OCI-LY7 (cell line): Measurements from ENCODE around the gene LCNL1.
A peak's percentile ranks its signal among the peaks of the same experiment; 100 is the strongest.

ENCODE experiments used
- CTCF ChIP-seq: fragments of 200-600 bp; sonication (generic); conservative IDR thresholded peaks from 2 replicates; pipeline ENCODE4 v1.5.1; 2014; ENCODE audit warnings: mild to moderate bottlenecking, antibody characterized with exemption, low read length, moderate library complexity, mixed read lengths
- EZH2phosphoT487 ChIP-seq: fragments of 200-600 bp; sonication (generic); IDR thresholded peaks from 2 replicates; pipeline ENCODE4 v1.6.1; 2018; ENCODE audit warnings: low read depth, borderline replicate concordance, mild to moderate bottlenecking, mixed run types, antibody characterized with exemption, low read length, moderate library complexity, mixed read lengths

GRCh38 chr9:137034709-137035506 lies 52.1 kb downstream of the LCNL1 start:
- TF ChIP-seq CTCF (peak; percentile 88), EZH2phosphoT487 (no peak)
